Body of pancreas (tissue), 4 donors: ENCODE data around the gene LBR. TPM values are rescaled to one million over a fixed set of nuclear protein-coding genes. Genes with fewer than 3 reads are reported as not detected.

Source experiments
- ATAC-seq: fragments of 150-250 bp; one replicate; pipeline ENCODE4 v1.9.1; 2016
- DNase-seq, 4 donors: peaks; one replicate each; pipeline ENCODE4 v3.0.0-alpha.2; 2019
- H3K27ac ChIP-seq, 4 donors: fragments of 200-600 bp; sonication (generic); 1 replicate in 3 of 4; 2 replicates in 1 of 4; pipeline versions ENCODE4 v1.5.1 to v1.6.1; 2016 to 2019; ENCODE audit warnings: mild to moderate bottlenecking in 1 of 4, mixed read lengths in 1 of 4, moderate library complexity in 1 of 4
- H3K27me3 ChIP-seq, 2 donors: fragments of 200-600 bp; sonication (generic); one replicate each; pipeline ENCODE4 v1.6.0; 2016; ENCODE audit warnings: mild to moderate bottlenecking in 1 of 2
- H3K36me3 ChIP-seq, 2 donors: fragments of 200-600 bp; sonication (generic); replicated peaks in 1 of 2; 2 replicates each; pipeline ENCODE4 v1.5.1; 2016; ENCODE audit warnings: low read depth in 2 of 2; ENCODE audit not compliant: insufficient read depth in 1 of 2
- H3K4me1 ChIP-seq: fragments of 200-600 bp; sonication (generic); one replicate; pipeline ENCODE4 v1.6.0; 2016
- H3K4me3 ChIP-seq, 2 donors: fragments of 200-600 bp; sonication (generic); 1 replicate in 1 of 2; 2 replicates in 1 of 2; pipeline ENCODE4 v1.5.1; 2016 to 2019
- H3K9me3 ChIP-seq, 3 donors: fragments of 200-600 bp; sonication (generic); 1 replicate in 2 of 3; 2 replicates in 1 of 3; pipeline ENCODE4 v1.5.1; 2016
- CTCF ChIP-seq, 7 experiments: fragments of 450-650 bp in 4 of 7; fragments of 200-600 bp in 3 of 7; sonication (generic) in 3 of 7; IDR thresholded peaks; one replicate each; pipeline ENCODE4 v1.5.1; 2016 to 2019; ENCODE audit warnings: antibody characterized with exemption in 7 of 7
- POLR2A ChIP-seq, 3 donors: fragments of 450-650 bp; IDR thresholded peaks; one replicate each; pipeline ENCODE4 v1.6.1; 2016; ENCODE audit warnings: antibody characterized with exemption in 3 of 3, mild to moderate bottlenecking in 2 of 3
- WGBS, 2 donors: methylation state at CpG; one replicate each; pipeline ENCODE4 v1.1.5; 2017; 5-methylcytosine and 5-hydroxymethylcytosine counted together
- intact Hi-C: fragments of 100-400 bp; cut with DNase I; formaldehyde crosslinking; loops from one replicate; pipeline ENCODE4 v1.15.1; 2023
- total RNA-seq, 2 donors: library from RNA; depleted of rRNA; stranded (reverse); fragments of >200 nt; gene quantifications; one replicate each; pipeline ENCODE4 v1.1.0, GENCODE V29; 2016

LBR gene
- total RNA-seq, 2 donors from 2014 or later, result 15.2 to 26.5 TPM

DNA sequence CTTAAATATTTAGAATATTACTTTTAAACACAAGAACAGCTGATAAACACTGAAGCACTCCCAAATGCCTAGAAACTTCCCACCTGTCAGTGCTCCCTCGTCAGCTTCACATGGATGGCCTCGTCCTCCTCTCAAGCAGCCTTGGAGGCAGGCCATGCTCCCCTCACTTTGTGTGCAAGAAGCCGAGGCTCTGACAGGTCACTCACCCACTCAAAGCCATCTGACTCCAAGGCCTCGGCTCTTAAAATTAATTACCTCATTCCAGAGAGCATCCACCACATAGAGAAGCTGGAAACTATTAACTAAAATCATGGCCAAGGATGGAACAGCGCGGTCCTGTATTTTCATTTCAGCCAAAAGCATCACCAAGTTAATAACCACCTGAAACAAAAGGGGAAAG, 17.8 kb downstream of the LBR start:
- H3K27me3 ChIP-seq, result no peaks in the 10 kb centered on the region
- DNase-seq, result no peak

GRCh38 chr1:225409051-225409450, 18.8 kb downstream of the LBR start:
- ATAC-seq (no peak), DNase-seq (no peak)
- Histone ChIP-seq H3K27ac (no peak overlapping the region), H3K36me3 (peaks cover 0 to 3% of the 10 kb centered on the region in 2 donors), H3K27me3 (no peaks in the 10 kb centered on the region), H3K9me3 (no peaks in the 10 kb centered on the region), H3K4me3 (no peak overlapping the region), H3K4me1 (peaks cover 46% of the 10 kb centered on the region)
- TF ChIP-seq CTCF (IDR thresholded peaks at IDR 0.05) (no peak), POLR2A (IDR thresholded peaks at IDR 0.05) (no peak)
- WGBS, 2 donors, result 67 to 87% methylated on average over 8 of the region's 8 CpGs
- intact Hi-C loops, result no loop called here

More for the DNA sequence above, 17.8 kb downstream of the LBR start:
- Histone ChIP-seq H3K36me3 (peaks cover 0 to 5% of the 10 kb centered on the region in 2 donors), H3K4me3 (no peak overlapping the region), H3K9me3 (no peaks in the 10 kb centered on the region), H3K27ac (no peak overlapping the region), H3K4me1 (peaks cover 46% of the 10 kb centered on the region)
- intact Hi-C loops, result no loop called here
- TF ChIP-seq CTCF (IDR thresholded peaks at IDR 0.05) (no peak), POLR2A (IDR thresholded peaks at IDR 0.05) (no peak)
- WGBS, 2 donors, result 56 to 79% methylated on average over 4 to 6 of the region's 6 CpGs
- no peak for ATAC-seq

DNA sequence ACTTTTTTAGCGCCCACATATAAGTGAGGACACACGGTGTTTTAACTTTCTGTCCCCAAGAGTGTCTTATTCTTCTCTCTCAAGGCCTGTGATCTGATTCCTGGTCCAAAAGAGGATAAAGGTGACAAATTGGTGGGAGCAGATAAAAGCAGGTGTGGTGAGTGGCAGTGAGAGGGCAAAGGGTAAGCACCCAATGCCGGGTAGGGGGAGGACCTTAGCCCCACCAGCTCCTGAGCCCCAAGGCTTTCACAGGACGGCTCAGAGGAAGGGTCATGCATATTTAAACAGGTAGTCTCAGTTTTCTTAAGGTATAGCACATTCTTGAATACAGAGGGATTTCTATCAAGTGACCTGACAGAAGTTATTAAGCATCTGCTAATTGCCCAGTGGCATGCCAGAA, 19.6 kb downstream of the LBR start:
- H3K4me3 ChIP-seq, result no peak overlapping the region
- DNase-seq (no peak), ATAC-seq (no peak)
- peaks cover 38% of the 10 kb centered on the region for H3K4me1 ChIP-seq
- no peaks in the 10 kb centered on the region for H3K9me3 ChIP-seq
- H3K36me3 ChIP-seq, result peaks cover 0 to 3% of the 10 kb centered on the region in 2 donors
- H3K27me3 ChIP-seq, result no peaks in the 10 kb centered on the region
- intact Hi-C loops, result no loop called here
- 71 to 79% methylated on average over 4 of the region's 4 CpGs for WGBS, 2 donors
- no peak overlapping the region for H3K27ac ChIP-seq
- TF ChIP-seq CTCF (IDR thresholded peaks at IDR 0.05) (no peak), POLR2A (IDR thresholded peaks at IDR 0.05) (no peak)

GRCh38 chr1:225407755-225408154, 20.1 kb downstream of the LBR start:
- peaks cover 0 to 7% of the 10 kb centered on the region in 2 donors for H3K36me3 ChIP-seq

More at GRCh38 chr1:225407755-225408154, 20.1 kb downstream of the LBR start:
- Histone ChIP-seq H3K27me3 (no peaks in the 10 kb centered on the region), H3K9me3 (no peaks in the 10 kb centered on the region), H3K4me1 (peaks cover 35% of the 10 kb centered on the region), H3K27ac (no peak overlapping the region), H3K4me3 (no peak overlapping the region)
- DNase-seq, result no peak
- intact Hi-C loops, result no loop called here
- no peak for TF ChIP-seq POLR2A (IDR thresholded peaks at IDR 0.05)
- no peak for TF ChIP-seq CTCF (IDR thresholded peaks at IDR 0.05)
- WGBS, 2 donors, result 88 to 97% methylated on average over 2 of the region's 2 CpGs
- no peak for ATAC-seq
